HTR-8/SVneo (cell line): ENCODE measurements around the gene NPAS3.

ENCODE experiments used
- DNase-seq: peaks from one replicate; pipeline ENCODE4 v3.0.0; 2011; ENCODE audit warnings: low spot score, mixed read lengths; ENCODE audit not compliant: insufficient read length
- FAIRE-seq: peaks from 2 replicates; lab custom pipeline; 2011; peaks lifted over from hg19 to GRCh38; lab: Jason Lieb, UNC

Gene NPAS3

DNA sequence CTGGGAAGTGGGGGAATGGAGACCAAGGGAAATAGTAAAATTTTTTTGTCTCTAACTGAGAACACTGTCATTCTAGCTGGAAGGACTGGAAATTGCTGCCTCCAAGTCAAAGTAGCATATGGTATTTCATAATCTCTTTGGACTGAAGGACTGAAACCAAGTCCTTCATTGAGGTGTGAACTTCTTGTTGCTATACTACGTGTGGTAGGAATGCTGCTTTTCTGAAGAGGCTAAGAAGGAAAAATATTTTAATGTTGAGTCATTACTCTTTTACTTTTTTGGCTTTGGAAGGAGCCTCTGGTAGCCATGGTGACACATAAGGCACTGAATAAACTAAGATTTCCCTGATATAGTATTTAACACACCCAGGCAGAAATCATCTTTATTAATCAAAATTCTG is 465.4 kb downstream of the NPAS3 start:
- no peak for FAIRE-seq

DNA sequence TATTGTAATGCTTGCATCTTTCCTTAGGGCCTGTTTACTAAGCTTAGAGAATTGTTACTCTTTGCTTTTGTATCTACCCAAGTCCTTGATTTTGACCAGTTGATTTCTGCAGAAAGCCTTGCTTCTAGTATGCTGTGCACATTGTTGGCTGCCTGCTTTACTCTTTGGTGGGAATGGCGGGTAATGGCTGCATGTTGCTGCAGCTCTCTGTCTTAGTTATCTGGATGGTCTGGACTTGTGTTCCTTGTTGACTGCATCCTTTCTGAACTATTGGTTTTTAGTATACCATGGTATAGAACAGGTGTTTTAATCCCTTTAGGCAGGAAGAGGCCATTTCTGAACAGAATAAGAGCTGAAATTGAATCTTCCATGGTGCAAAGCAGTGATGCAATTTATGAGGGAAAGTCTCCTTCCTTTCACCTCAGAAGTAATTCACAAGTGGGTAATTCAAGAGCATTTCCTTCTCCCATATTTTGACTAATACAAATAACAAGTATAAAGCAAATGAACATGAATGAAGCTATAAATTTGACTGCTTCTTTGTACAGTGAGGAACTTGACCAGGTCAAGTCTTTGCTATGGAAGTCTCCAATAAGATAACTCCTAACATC is 466.4 kb downstream of the NPAS3 start:
- no peak for FAIRE-seq
- no peak for DNase-seq

More for the DNA sequence above, 465.4 kb downstream of the NPAS3 start:
- DNase-seq: peak; percentile 2

DNA sequence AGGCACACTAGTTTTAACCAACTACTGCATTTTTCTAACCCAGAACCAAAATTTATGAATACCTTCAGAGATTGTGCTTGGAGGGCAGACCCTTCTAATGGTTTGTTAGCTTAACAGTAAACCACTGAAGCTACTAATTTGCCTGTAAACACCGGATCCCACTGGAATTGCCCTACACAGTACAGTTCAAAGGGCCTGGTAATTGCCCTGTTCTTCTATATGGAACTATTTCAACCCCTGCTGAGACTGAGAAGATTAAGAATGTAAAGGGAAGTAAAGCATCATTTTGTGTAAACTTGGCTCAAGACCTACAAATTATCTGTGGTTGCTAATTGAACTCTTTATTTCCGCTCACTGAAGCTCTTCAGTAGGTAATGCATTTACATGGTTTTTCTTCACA is 468.1 kb downstream of the NPAS3 start:
- DNase-seq (no peak), FAIRE-seq (no peak)

DNA sequence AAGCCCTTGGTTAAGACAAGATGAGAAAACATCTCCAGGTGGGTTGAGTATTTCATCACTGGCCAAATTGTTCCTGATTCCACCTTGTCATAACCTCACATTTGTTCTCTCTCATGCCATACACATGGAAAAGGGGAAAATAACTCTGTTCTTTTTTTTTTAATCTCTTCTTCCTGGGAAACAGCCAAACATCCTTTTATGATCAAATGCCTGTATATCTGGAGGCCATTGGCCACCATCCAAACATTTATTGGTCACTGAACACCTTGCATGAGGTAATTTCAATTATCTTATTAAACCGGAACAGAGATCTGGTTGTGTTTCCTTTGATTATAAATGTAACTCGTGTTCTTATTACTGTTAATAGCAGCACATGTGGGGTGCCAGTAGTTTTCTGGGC is 469.6 kb downstream of the NPAS3 start:
- FAIRE-seq: no peak
- no peak for DNase-seq

DNA sequence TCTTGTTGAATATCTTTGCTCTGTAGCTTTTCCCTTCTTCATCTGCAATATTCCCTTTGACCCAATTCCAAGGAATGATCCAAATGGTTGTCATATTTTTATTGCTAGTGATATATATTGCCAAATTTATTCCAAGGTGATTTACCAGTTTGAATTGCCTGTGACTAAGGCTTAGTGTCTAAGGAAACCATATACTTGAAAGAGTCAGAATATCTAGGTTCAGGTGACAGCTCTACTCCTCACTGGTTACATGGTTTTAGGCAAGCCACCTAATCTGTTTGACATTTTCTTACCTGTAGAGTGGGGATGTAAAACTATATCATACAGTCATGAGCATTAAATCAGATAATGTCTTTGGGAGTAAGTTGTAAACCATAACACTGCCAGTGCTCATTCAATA is 473.8 kb downstream of the NPAS3 start:
- no peak for FAIRE-seq
- no peak for DNase-seq

DNA sequence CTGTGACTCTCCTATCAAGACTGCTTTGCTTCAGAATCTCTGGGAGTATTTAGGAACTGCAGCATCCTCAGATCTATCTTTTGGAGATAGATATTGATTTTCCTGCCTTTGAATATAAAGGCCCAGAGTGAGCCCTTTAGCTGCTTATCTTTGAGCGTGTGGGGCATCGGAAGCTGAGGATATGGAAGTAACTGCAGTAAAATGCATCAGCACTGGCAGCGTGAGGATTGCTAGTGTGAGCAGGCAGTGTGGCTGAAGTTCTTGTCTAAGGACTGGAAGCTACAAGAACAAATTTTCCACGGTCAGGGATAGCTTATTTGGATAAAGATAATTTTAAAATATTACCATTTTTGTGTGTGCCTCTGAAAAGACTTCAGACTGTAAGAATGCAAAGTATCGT is 474.7 kb downstream of the NPAS3 start:
- FAIRE-seq (no peak), DNase-seq (no peak)

DNA sequence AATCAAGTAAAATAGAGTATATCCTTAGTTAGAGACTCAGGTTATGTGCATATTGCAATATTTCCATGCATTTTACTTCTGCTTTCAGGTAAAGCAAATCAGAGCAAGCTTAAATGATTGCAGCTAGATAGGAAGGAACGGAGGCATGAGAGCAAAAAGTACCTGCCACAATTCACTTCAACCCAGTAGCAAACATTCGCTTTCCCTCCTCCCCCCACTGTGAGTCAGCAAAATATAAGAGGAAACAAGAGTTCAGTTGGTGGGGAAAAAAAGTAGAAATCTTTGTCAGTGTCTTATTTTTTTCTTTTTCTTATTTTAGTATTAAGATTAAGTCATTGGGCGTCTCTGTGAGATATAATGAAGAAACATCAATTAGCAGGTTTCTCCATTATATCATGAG is 475.4 kb downstream of the NPAS3 start:
- no peak for DNase-seq
- FAIRE-seq: no peak

DNA sequence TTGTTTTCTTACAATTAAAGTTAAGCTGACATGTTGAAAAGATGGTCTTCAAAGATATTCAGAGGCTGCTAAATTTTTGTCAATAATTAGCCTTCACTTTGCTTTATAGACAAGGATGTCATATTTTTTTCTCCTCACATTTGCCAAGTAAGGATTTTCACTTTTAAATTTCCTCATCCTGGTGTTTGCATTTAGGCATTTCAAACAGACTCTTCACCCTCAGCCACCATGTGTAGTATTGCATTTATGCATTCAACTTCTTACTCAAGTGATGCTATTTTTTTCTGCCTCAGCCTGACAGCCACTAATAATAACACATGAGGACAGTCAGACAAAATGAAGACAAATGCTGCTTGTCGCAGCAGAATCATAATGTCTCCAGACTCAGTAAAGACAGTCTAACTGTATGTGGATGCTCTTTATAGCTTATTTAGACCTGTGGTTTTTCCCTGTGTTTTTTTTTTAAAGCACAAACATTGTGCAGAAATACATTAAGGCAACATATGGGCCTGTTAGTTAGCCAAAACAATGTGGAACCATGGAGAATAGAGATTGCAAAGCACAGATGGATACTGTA is 481.5 kb downstream of the NPAS3 start:
- FAIRE-seq: no peak
- DNase-seq: no peak

DNA sequence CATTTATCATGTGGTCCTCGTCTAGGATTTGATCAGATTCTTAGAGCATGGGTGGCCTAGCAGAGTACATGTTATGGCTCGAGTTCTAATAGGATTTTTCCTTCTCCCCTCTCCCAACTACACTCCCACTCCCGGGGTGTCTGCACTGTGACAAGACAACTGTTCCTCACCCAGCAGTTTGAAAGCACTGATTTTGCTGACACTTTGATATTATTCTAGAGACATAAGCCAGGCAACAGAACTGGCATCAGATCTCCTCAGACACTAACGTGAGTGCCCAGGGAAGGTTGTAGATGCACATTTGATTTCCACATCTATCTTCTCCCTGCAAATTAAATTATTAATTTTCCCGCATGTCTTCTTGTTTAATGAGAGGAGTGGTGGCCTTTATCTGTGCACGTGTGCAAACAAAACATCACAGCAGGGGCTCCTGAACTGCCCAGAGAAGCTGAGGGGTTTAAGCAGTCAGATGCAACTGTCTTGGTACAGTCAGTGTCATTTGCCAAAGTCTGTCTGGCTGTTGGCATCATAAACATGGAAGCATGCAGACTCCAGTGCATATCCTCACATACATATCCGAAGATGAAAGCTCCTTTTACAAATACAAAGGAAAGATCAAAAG is 491.8 kb downstream of the NPAS3 start:
- no peak for DNase-seq
- FAIRE-seq: no peak

DNA sequence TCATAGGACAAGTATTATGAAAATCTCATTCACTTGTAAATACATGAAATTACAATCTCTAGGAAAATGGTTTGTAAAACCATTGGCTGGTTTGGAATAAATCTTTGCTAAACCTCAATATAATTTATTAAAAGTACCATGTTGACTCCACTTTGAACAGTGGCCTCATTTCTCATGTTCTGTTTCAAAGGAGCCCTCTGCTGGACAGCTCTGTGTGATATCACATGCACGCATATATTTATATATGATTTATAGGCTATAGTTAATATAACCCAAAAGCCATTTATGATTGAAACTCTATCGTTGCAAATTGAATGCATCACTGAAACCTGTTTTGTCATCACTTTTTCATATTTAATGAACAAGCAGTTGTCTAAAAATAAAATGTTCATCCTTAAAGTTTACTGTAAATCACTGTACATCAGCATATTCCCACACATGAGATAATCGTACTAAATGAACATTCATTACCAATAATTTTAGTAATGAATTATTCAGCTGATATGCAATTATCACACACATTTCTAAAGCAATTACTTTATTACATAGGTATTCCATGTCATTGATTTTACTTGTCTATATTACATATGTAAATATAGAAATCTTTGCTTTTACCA is 493.8 kb downstream of the NPAS3 start:
- DNase-seq (no peak), FAIRE-seq (no peak)

DNA sequence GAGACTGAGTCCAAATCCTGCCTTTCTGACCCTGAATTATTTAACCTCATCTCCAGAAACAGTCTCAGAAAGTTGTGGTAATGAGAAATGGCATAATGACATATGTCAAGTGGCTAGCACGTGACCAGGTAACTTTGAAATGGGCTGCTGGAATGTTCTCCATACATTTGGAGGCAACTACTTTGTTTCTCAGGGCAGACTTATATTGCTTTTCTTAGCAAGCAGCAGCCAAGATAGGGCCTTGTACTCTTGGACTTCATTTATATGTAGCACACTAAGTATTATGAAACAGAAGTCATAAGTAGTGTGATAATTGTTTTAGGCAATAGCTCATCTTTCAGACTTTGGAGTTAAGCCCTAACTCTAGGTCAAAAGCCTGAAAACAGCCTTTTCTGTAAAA is 494.7 kb downstream of the NPAS3 start:
- no peak for DNase-seq
- no peak for FAIRE-seq

DNA sequence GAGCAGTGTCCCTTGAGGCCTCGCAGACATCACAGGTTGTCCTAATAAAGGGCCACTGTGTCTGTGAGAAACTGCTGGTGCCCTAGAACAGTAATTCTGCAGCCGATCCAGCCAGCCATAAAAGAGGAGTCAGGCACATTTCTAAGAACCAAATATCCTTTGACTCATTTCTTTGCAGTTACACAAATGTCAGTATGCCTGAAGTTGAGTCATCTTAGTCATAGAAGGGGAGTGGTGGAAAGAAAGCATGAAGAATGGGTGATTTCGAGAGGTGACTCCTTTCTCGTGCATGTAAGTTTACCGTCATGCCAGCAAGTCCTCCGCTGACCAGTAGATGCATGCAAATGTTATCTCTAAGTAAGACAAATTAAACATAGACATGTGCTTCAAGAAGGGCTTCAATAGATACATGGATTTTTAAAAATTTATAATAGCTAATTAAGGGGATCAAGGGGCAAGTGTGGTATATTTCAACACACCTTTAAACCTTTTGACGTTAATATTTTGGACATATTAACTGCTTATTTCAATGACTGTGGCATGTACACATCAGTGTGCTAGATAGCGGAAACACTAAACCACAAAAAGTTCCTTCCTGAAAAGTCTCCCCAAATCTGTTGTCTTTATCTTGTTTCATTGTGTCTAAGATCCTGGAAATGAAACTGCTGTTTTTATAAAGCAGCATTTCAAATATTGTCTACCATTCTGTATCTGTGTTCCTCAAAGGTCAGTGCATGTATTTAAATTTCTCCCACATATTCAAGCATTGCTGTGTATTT is 497.4 kb downstream of the NPAS3 start:
- FAIRE-seq: no peak
- DNase-seq: no peak

DNA sequence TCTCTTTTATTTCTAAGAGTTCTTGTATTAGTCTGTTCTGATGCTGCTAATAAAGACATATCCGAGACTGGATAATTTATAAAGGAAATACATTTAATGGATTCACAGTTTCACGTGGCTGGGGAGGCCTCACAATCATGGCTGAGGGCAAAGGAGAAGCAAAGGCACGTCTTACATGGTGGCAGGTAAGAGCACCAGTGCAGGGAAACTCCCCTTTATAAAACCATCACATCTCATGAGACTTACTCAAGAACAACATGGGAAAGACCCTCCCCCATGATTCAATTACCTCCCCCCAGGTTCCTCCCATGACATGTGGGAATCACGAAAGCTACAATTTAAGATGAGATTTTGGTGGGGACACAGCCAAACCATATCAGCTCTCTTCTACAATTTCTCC is 503.0 kb downstream of the NPAS3 start:
- no peak for FAIRE-seq
- no peak for DNase-seq

DNA sequence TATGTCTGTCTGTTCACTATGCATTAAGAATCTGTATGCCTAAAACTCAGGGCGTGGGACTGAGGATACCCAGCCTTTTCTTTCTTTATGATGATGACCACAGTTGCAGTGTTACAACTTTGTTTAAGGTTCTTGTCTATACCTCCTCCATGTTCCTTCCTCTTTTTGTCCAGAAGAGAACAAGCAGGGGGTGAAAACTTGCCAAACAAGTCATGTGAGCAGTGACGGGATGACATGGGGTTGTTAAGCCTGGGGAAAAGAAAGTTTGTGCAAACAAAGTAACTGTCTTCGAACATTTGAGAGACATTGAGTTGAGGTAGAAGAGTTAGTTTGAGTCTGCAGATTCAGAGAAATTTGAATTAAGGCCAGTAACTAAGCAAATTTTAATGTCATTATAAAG is 505.5 kb downstream of the NPAS3 start:
- FAIRE-seq (no peak), DNase-seq (no peak)

DNA sequence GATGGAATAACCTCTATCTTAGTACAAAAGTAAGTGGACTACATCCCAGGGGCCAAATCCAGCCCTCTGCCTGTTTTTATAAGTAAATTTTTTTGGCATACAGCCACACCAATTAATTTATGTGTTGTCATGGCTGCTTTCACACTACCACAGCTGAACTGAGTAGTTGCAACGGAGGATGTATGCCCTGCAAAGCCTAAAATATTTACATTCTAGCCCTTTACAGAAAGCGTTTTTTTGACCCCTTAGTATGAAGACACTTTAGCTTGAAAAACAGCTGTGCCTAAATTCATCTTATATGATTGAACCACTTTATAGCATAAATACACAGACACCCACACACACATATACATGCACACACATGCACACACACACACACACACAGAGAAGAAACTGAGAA is 510.6 kb downstream of the NPAS3 start:
- DNase-seq (no peak), FAIRE-seq (no peak)

DNA sequence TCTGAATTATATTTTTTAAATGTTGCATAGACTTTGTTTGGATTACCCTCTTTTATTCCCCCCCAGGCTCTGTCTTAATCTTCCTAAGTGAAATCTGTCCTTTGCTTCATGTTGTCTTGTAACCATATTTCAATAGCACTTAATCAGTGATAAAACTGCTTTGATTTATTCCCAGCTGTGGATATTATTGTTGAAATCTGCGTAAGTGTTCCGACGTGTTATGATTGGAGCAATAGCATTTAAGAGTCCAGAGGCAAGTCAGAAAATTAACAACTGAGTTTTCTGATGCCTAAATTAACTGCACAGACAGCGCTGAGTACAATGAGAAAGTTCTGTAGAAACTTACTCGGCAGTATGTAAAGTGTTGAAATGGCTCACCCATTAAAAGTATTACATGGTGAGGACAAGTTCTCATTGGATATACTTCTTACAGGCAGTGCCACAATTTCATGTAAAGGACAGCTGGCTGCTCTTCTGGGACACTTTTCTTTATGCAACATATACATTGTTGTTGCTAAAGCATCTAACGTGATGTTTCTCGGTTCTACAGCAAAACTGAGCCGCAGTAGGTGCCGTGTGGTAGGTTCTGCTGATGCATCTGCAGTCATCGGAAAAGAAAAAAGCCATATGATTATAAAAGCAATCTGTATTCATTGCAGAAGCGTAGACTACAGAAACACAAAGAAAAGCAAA is 511.2 kb downstream of the NPAS3 start:
- DNase-seq (no peak), FAIRE-seq (no peak)

DNA sequence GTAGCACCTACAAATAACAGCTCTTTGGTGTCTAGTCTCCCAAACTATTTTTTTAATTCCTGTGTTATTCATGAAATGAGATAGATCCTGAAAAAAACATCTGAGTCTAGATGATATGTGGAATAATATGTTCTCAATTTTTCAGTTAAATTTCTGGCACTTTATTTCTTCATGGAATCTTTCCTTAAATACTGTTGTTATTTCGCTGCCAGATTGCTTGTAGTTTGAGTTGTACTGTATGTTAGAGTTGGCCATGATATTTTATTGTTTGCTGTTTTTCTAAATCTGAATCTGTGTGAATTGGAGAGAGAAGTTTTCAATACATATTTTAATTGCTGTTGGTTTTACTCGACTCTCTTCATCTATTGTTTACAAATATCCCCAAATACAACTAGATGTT is 511.7 kb downstream of the NPAS3 start:
- FAIRE-seq: no peak
- no peak for DNase-seq

DNA sequence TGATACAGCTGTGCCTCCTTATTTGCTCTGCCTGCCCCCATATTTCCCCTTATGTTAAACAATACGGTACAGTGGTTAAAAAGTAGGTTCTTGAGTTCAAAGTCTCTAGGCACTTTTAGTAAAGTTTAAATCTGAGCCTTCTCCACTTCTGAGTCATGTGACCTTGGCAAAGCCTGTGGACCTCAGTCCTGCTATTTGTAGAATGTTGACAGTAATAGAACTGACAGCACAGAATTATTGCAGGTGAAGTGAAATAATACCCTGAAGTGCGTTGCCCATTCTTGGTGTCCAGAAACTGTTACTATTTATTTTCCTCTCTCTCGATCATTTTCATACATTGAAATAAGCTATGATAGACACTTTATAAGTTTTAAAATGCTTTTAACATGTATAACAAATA is 512.5 kb downstream of the NPAS3 start:
- FAIRE-seq (no peak), DNase-seq (no peak)

DNA sequence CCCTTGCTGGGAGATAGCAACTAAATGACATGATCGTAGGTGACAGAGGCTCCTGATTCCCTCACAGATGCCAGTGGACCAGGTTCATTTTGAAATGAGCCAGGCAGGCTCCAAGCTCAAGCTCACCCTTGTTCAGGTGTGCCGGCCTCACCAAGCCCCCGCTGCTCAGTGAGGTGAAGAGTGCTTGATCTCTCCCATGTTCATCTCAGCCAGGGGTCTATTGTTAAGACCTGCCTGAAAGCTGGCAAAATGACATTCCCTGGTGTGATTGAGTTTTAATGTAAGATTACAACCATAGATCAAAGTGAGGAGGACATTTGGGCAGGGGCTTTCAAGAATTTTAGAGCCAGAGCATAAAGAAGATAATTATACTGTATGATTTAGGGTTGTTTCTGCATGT is 514.3 kb downstream of the NPAS3 start:
- no peak for DNase-seq
- FAIRE-seq: no peak

DNA sequence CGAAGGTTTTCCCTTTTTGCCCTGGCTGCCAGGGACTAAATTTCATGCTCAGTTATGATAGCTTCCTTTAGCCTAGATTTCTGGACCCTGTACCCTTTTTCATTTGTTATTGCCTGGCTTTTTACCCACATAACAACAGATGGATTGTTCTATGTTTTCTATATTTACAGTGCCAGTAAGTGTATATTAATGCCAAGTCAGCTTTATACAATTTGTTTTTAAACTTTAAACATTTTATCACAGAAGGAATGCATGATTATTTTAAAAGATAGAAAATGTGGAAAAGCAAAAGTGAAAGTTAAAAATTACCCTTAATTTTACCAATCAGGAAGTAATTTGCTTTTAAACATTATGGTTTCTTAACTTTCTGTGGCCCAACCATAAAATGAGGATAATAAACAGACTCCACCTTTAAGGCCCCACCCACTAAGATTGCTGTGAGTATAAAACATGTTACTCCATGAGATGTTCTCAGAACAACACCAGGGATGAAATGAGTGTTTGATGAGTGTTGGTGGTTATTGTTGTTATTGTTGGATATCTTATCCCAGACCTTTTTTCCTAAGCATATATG is 515.4 kb downstream of the NPAS3 start:
- FAIRE-seq (no peak), DNase-seq (no peak)
